Choroid plexus epithelial cell (primary cell): Measurements from ENCODE around the gene LTN1.

Experiments used
- DNase-seq: peaks from one replicate; pipeline ENCODE4 v3.0.0-alpha.2; 2010; ENCODE audit warnings: low read depth
- H3K4me3 ChIP-seq: 2 replicates; pipeline ENCODE4 v1.5.1; 2011; ENCODE audit warnings: low read depth, mild to moderate bottlenecking, control low read depth, low read length, moderate library complexity
- TF ChIP-seq, protein P1 (sequence below): conservative IDR thresholded peaks from 2 replicates; pipeline ENCODE4 v1.5.1; 2011; ENCODE audit warnings: low read depth, mild to moderate bottlenecking, control low read depth, inconsistent platforms, low read length, moderate library complexity

The LTN1 gene

DNA sequence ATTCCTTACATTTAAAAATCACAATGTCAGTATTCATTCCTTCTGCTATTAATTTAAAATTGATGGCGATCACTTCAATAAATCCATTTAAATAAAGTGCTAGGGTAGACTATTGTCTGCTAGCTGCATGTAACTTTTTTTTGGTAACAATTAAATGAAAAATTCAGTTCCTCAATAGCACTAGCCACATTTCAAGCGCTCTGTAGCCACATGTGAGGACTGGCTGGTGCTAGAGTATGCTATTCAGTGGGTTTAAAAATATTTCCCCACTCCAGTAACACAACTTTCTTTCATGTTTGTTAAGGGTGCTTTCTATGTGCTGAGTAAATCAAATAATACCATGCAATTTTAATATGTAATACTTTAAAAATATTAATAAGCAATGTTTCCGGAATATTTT lies 108.2 kb downstream of the LTN1 start:
- peak; percentile 38 for DNase-seq
- TF ChIP-seq, protein P1, sequence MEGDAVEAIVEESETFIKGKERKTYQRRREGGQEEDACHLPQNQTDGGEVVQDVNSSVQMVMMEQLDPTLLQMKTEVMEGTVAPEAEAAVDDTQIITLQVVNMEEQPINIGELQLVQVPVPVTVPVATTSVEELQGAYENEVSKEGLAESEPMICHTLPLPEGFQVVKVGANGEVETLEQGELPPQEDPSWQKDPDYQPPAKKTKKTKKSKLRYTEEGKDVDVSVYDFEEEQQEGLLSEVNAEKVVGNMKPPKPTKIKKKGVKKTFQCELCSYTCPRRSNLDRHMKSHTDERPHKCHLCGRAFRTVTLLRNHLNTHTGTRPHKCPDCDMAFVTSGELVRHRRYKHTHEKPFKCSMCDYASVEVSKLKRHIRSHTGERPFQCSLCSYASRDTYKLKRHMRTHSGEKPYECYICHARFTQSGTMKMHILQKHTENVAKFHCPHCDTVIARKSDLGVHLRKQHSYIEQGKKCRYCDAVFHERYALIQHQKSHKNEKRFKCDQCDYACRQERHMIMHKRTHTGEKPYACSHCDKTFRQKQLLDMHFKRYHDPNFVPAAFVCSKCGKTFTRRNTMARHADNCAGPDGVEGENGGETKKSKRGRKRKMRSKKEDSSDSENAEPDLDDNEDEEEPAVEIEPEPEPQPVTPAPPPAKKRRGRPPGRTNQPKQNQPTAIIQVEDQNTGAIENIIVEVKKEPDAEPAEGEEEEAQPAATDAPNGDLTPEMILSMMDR, result no peak
- peak overlapping the region; percentile 79 for H3K4me3 ChIP-seq

DNA sequence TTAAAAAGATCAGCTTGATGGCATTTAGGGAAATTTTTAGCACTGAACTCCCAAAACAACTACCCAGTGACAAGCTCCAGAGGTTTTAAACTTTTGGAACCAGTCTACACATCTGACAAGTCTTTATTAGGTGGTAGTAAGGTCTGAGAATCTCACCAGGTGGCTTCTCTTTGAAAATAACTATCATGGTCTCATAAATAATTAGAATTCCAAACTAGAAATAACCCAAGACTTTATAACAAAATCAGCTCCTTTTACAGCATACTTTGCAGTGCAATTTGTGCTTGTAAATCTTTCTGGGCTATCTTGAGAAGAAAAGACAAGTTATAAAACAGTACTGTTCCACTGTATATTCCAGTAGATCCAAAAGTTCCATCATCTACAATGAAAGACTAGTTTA lies 108.7 kb downstream of the LTN1 start:
- H3K4me3 ChIP-seq, result no peak overlapping the region

DNA sequence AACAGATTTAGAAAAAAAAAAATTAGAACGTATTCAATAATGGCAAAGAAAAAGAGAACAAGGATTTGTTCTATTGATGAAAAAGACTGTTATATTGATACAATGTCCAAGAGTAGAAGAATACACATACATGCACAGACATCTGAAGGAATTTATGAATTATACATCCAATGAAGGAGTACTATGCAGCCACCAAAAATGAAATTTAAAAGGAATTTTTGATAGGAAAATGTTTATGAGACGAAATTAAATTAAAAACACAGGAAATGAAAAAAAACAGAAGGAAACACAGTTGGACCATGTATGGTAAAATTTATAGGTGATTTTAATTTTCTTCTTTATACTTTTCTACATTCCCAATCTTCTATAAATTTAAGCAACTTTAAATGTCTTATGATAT lies 110.3 kb downstream of the LTN1 start:
- TF ChIP-seq, protein P1, result no peak
- DNase-seq, result no peak
- no peak overlapping the region for H3K4me3 ChIP-seq

More for the DNA sequence above, 108.7 kb downstream of the LTN1 start:
- TF ChIP-seq, protein P1, result no peak
- no peak for DNase-seq
